Neuronal stem cell (in vitro differentiated cells): Measurements from ENCODE around the gene TOPAZ1.

Experiments
- DNase-seq: peaks from one replicate; pipeline ENCODE4 v3.0.0-alpha.2; 2013; ENCODE audit warnings: low spot score
- H2AFZ ChIP-seq: one replicate; pipeline ENCODE4 v1.6.1; 2013; ENCODE audit warnings: mild to moderate bottlenecking, low read length, inconsistent platforms
- H2AK5ac ChIP-seq: 2 replicates; pipeline ENCODE4 v1.6.1; 2013; ENCODE audit warnings: low read depth, mild to moderate bottlenecking, inconsistent platforms, low read length, moderate library complexity, mixed read lengths
- H2BK120ac ChIP-seq: 2 replicates; pipeline ENCODE4 v1.6.1; 2013; ENCODE audit warnings: low read depth, mild to moderate bottlenecking, inconsistent platforms, low read length, moderate library complexity, mixed read lengths
- H2BK12ac ChIP-seq: one replicate; pipeline ENCODE4 v1.6.1; 2013; ENCODE audit warnings: low read length, inconsistent platforms
- H2BK15ac ChIP-seq: 2 replicates; pipeline ENCODE4 v1.6.1; 2013; ENCODE audit warnings: mild to moderate bottlenecking, low read length, inconsistent platforms, mixed read lengths
- H2BK5ac ChIP-seq: one replicate; pipeline ENCODE4 v1.6.1; 2013; ENCODE audit warnings: inconsistent platforms, mild to moderate bottlenecking, low read length, moderate library complexity
- H3K14ac ChIP-seq: one replicate; pipeline ENCODE4 v1.6.1; 2013; ENCODE audit warnings: low read length, inconsistent platforms
- H3K18ac ChIP-seq: 2 replicates; pipeline ENCODE4 v1.6.1; 2013; ENCODE audit warnings: low read length, inconsistent platforms
- H3K23ac ChIP-seq: 2 replicates; pipeline ENCODE4 v1.6.1; 2013; ENCODE audit warnings: low read depth, mild to moderate bottlenecking, mixed read lengths, low read length, inconsistent platforms; ENCODE audit not compliant: poor library complexity
- H3K27ac ChIP-seq: replicated peaks from 3 replicates; pipeline ENCODE4 v1.5.1; 2013; ENCODE audit warnings: low read length, inconsistent platforms
- H3K27me3 ChIP-seq, 3 experiments: 2 replicates each; pipeline ENCODE4 v1.6.1; 2013; ENCODE audit warnings: low read length in 3 of 3, mild to moderate bottlenecking in 2 of 3, inconsistent platforms in 1 of 3, low read depth in 1 of 3, mixed read lengths in 1 of 3, moderate library complexity in 1 of 3; ENCODE audit not compliant: control insufficient read depth in 3 of 3, insufficient read depth in 3 of 3
- H3K36me3 ChIP-seq, 2 donors: replicated peaks in 1 of 2; 2 replicates each; pipeline ENCODE4 v1.6.1; 2013; ENCODE audit warnings: low read length in 2 of 2; ENCODE audit not compliant: control insufficient read depth in 2 of 2, insufficient read depth in 2 of 2
- H3K4ac ChIP-seq: 2 replicates; pipeline ENCODE4 v1.6.1; 2013; ENCODE audit warnings: inconsistent platforms, mild to moderate bottlenecking, low read length, moderate library complexity
- H3K4me1 ChIP-seq, 2 donors: 1 replicate in 1 of 2; 2 replicates in 1 of 2; pipeline ENCODE4 v1.6.1; 2013; ENCODE audit warnings: low read length in 2 of 2, low read depth in 1 of 2; ENCODE audit not compliant: control insufficient read depth in 2 of 2, insufficient read depth in 1 of 2
- H3K4me2 ChIP-seq: one replicate; pipeline ENCODE4 v1.6.1; 2013; ENCODE audit warnings: mild to moderate bottlenecking, low read length, inconsistent platforms; ENCODE audit not compliant: insufficient read depth, poor library complexity, severe bottlenecking
- H3K4me3 ChIP-seq, 2 donors: 2 replicates each; pipeline ENCODE4 v1.5.1; 2013; ENCODE audit warnings: low read length in 2 of 2, mild to moderate bottlenecking in 2 of 2, inconsistent platforms in 1 of 2, moderate library complexity in 1 of 2
- H3K79me1 ChIP-seq: one replicate; pipeline ENCODE4 v1.6.1; 2013; ENCODE audit warnings: low read depth, mild to moderate bottlenecking, inconsistent platforms, low read length, moderate library complexity
- H3K9ac ChIP-seq: one replicate; pipeline ENCODE4 v1.6.1; 2013; ENCODE audit warnings: mild to moderate bottlenecking, low read depth, low read length, inconsistent platforms; ENCODE audit not compliant: poor library complexity
- H3K9me3 ChIP-seq, 2 donors: replicated peaks in 1 of 2; 2 replicates each; pipeline versions ENCODE3 to v1.6.1; 2013; ENCODE audit warnings: low read length in 2 of 2, mild to moderate bottlenecking in 2 of 2, inconsistent platforms in 1 of 2, low read depth in 1 of 2, mixed read lengths in 1 of 2, moderate library complexity in 1 of 2; ENCODE audit not compliant: control insufficient read depth in 2 of 2, insufficient read depth in 1 of 2
- H4K8ac ChIP-seq: one replicate; pipeline ENCODE4 v1.6.1; 2013; ENCODE audit warnings: low read depth, mild to moderate bottlenecking, inconsistent platforms, low read length, moderate library complexity
- H4K91ac ChIP-seq: one replicate; pipeline ENCODE4 v1.6.1; 2013; ENCODE audit warnings: low read length, low read depth, mild to moderate bottlenecking, inconsistent platforms; ENCODE audit not compliant: poor library complexity
- WGBS, 2 donors: extraction: QIAGEN DNeasy Blood & Tissue Kit; methylation state at CpG; one replicate each; pipeline ENCODE4 v1.1.7; 2013; ENCODE audit warnings: missing lambda C conversion rate in 2 of 2, mixed read lengths in 1 of 2; ENCODE audit not compliant: insufficient read length in 2 of 2, insufficient replicate concordance in 1 of 2; ENCODE audit errors: extremely low coverage in 2 of 2; 5-methylcytosine and 5-hydroxymethylcytosine counted together

Gene TOPAZ1

DNA sequence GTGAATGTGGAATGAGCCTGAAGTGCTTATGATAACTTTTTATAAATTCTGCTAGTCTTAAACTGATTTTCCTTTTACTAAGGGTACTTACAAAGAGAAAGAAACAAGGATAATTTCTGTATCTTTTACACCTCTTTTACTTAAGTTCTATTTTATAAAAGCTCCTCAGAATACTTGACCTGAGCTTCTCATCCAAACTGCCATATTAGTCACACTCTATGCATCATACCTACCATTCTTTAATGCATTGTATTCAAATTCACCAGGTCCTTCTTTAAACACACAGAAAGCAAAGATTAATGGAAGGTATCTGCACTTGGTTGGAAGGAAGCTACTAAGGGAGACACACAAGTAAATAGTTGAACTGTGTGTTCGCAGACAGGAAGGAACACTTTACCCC lies 1.6 kb upstream of the TOPAZ1 start:
- no peak overlapping the region for H2BK5ac ChIP-seq
- no peak for DNase-seq
- no peaks in the 10 kb centered on the region for H3K36me3 ChIP-seq
- peaks cover 0 to 10% (median 0%) of the 10 kb centered on the region in 3 experiments for H3K27me3 ChIP-seq
- H3K9me3 ChIP-seq, result no peaks in the 10 kb centered on the region
- no peak overlapping the region for H3K9ac ChIP-seq
- no peak overlapping the region for H3K4me3 ChIP-seq
- no peaks in the 10 kb centered on the region for H3K79me1 ChIP-seq
- no peak overlapping the region for H4K8ac ChIP-seq
- H3K27ac ChIP-seq, result no peak overlapping the region
- H2BK120ac ChIP-seq, result no peak overlapping the region
- no peak overlapping the region for H2AK5ac ChIP-seq
- H3K4me2 ChIP-seq, result no peak overlapping the region
- H2BK12ac ChIP-seq, result no peak overlapping the region
- no peak overlapping the region for H3K4ac ChIP-seq
- H3K14ac ChIP-seq, result no peak overlapping the region
- peaks cover 0 to 4% of the 10 kb centered on the region in 2 donors for H3K4me1 ChIP-seq
- H2BK15ac ChIP-seq, result no peak overlapping the region
- WGBS, 2 donors, result no CpG with 5 or more reads among the region's 1 CpG
- H2AFZ ChIP-seq, result no peak overlapping the region
- no peak overlapping the region for H3K23ac ChIP-seq
- H4K91ac ChIP-seq, result no peak overlapping the region
- no peak overlapping the region for H3K18ac ChIP-seq

DNA sequence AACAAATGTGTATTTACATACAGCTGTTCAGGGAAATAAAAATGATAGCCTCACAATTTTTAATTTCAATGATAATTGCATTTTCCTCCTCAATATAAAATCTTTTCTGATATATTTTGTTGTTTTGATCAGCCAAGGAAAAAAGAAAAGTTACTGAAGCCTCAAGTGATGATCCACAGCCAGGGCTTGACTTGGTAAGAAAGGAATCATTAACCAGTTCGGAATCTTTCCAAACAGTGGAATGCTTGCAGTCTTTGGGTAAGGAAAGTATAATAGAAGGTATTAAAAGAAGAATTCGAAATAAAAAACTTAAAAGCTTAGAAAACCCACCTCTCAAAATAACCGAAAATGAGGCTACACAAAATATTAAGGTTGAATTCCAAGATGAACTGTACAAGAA lies 1.0 kb downstream of the TOPAZ1 start:
- Histone ChIP-seq H2AFZ (no peak overlapping the region), H3K4me3 (no peak overlapping the region), H3K27me3 (no peaks in the 10 kb centered on the region), H2BK12ac (no peak overlapping the region), H3K9me3 (no peaks in the 10 kb centered on the region), H3K79me1 (no peaks in the 10 kb centered on the region), H3K4ac (no peak overlapping the region), H3K14ac (no peak overlapping the region), H3K4me2 (no peak overlapping the region), H2BK120ac (no peak overlapping the region), H3K4me1 (peaks cover 0 to under 1% of the 10 kb centered on the region in 2 donors), H4K91ac (no peak overlapping the region), H3K36me3 (no peaks in the 10 kb centered on the region), H2AK5ac (no peak overlapping the region), H2BK15ac (no peak overlapping the region), H3K9ac (no peak overlapping the region), H3K27ac (no peak overlapping the region), H3K23ac (no peak overlapping the region), H4K8ac (no peak overlapping the region), H2BK5ac (no peak overlapping the region), H3K18ac (no peak overlapping the region)
- WGBS, 2 donors, result no CpG with 5 or more reads among the region's 3 CpGs
- DNase-seq, result no peak

DNA sequence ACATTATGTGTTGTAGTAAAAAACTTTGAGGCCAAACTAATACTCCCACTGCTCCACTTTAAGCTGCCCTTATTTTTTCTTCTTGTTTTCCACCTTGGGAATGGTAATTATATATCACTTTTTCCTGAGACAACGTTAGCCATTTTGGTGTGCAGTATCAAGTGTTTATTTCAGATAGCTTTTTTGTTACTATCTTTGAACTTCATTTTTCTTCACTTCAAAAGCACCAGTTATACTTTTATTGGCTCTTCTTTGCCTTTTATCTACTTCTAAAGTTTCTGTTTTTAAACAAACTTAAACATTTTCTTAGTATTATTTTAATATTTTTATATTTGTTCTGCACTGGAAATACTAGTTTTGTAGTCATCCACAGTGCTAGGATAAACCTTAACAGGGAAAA lies 6.5 kb downstream of the TOPAZ1 start:
- H4K8ac ChIP-seq, result no peak overlapping the region
- no peak overlapping the region for H2BK5ac ChIP-seq
- no peak overlapping the region for H3K27ac ChIP-seq
- no peak overlapping the region for H4K91ac ChIP-seq
- no peak overlapping the region for H3K23ac ChIP-seq
- H2AFZ ChIP-seq, result no peak overlapping the region
- H3K18ac ChIP-seq, result no peak overlapping the region
- H3K79me1 ChIP-seq, result no peaks in the 10 kb centered on the region
- no peak overlapping the region for H3K14ac ChIP-seq
- H3K9ac ChIP-seq, result no peak overlapping the region
- H3K4me2 ChIP-seq, result no peak overlapping the region
- no peak overlapping the region for H2BK120ac ChIP-seq
- no peak overlapping the region for H2BK12ac ChIP-seq
- H3K9me3 ChIP-seq, result no peaks in the 10 kb centered on the region
- no peak overlapping the region for H3K4me3 ChIP-seq
- H3K4me1 ChIP-seq, result no peaks in the 10 kb centered on the region
- no peak overlapping the region for H3K4ac ChIP-seq
- no peak overlapping the region for H2BK15ac ChIP-seq
- no CpG with 5 or more reads among the region's 1 CpG for WGBS, 2 donors
- DNase-seq, result no peak
- H2AK5ac ChIP-seq, result no peak overlapping the region
- no peaks in the 10 kb centered on the region for H3K27me3 ChIP-seq
- no peaks in the 10 kb centered on the region for H3K36me3 ChIP-seq

DNA sequence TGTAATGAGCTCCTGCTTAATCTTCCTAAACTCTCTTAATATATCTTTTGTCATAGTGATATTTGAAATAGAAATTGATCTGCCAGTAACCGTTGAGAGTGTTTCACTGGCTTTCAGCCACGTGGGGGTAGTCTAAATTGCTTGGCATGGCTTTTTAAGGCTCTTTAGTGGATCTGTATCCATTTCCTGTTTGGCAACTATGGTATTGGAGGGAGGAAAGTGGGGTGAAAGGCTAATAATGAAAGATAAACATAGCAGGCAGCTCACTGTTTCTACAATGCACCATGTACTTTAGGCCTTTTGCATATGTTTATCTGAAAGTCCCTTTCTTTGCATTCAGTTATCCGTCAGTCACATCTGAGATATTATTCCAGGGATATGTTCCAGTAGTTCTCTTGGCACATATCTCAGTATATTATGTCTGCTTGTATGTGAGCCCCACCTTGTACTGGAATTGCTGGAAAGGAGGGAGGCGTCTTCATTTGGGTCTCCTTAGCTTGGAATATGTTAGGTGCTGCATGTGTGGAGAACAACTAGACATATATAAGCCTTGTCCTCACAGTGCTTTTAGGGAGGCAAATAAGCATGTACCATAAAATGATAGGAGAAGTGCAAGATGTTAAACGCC lies 10.8 kb downstream of the TOPAZ1 start:
- no peak overlapping the region for H2BK15ac ChIP-seq
- no peak overlapping the region for H2BK120ac ChIP-seq
- DNase-seq, result no peak
- no peak overlapping the region for H3K4me2 ChIP-seq
- H3K9ac ChIP-seq, result no peak overlapping the region
- no peak overlapping the region for H3K4ac ChIP-seq
- no peak overlapping the region for H2BK5ac ChIP-seq
- no peaks in the 10 kb centered on the region for H3K79me1 ChIP-seq
- H3K18ac ChIP-seq, result no peak overlapping the region
- H3K36me3 ChIP-seq, result no peaks in the 10 kb centered on the region
- no peaks in the 10 kb centered on the region for H3K9me3 ChIP-seq
- H3K23ac ChIP-seq, result no peak overlapping the region
- WGBS, 2 donors, result no CpG with 5 or more reads among the region's 5 CpGs
- H3K4me1 ChIP-seq, result no peaks in the 10 kb centered on the region
- H2BK12ac ChIP-seq, result no peak overlapping the region
- H3K27me3 ChIP-seq, result no peaks in the 10 kb centered on the region
- H3K14ac ChIP-seq, result no peak overlapping the region
- H4K8ac ChIP-seq, result no peak overlapping the region
- H2AFZ ChIP-seq, result no peak overlapping the region
- no peak overlapping the region for H3K27ac ChIP-seq
- no peak overlapping the region for H2AK5ac ChIP-seq
- H4K91ac ChIP-seq, result no peak overlapping the region
- no peak overlapping the region for H3K4me3 ChIP-seq
